Fibroblast of mammary gland (primary cell): Measurements from ENCODE around the gene GSN.

ENCODE experiments used
- DNase-seq: peaks from one replicate; pipeline ENCODE4 v3.0.0-alpha.2; 2010; ENCODE audit warnings: low read depth
- H3K4me3 ChIP-seq: 2 replicates; pipeline ENCODE4 v1.5.1; 2011; ENCODE audit warnings: low read depth, mild to moderate bottlenecking, low read length, moderate library complexity; ENCODE audit not compliant: control insufficient read depth
- TF ChIP-seq, protein P1 (sequence below): conservative IDR thresholded peaks from 2 replicates; pipeline ENCODE4 v1.5.1; 2011; ENCODE audit warnings: low read depth, low read length, inconsistent platforms; ENCODE audit not compliant: control insufficient read depth, insufficient read depth

The GSN gene

GRCh38 chr9:121372239-121373010 lies 104.5 kb downstream of the GSN start:
- peak; percentile 75 for DNase-seq
- TF ChIP-seq, protein P1, sequence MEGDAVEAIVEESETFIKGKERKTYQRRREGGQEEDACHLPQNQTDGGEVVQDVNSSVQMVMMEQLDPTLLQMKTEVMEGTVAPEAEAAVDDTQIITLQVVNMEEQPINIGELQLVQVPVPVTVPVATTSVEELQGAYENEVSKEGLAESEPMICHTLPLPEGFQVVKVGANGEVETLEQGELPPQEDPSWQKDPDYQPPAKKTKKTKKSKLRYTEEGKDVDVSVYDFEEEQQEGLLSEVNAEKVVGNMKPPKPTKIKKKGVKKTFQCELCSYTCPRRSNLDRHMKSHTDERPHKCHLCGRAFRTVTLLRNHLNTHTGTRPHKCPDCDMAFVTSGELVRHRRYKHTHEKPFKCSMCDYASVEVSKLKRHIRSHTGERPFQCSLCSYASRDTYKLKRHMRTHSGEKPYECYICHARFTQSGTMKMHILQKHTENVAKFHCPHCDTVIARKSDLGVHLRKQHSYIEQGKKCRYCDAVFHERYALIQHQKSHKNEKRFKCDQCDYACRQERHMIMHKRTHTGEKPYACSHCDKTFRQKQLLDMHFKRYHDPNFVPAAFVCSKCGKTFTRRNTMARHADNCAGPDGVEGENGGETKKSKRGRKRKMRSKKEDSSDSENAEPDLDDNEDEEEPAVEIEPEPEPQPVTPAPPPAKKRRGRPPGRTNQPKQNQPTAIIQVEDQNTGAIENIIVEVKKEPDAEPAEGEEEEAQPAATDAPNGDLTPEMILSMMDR: no peak
- H3K4me3 ChIP-seq: no peak overlapping the region

GRCh38 chr9:121373011-121373729 lies 105.2 kb downstream of the GSN start:
- TF ChIP-seq, protein P1: no peak
- H3K4me3 ChIP-seq: no peak overlapping the region
- DNase-seq: peak; percentile 80

DNA sequence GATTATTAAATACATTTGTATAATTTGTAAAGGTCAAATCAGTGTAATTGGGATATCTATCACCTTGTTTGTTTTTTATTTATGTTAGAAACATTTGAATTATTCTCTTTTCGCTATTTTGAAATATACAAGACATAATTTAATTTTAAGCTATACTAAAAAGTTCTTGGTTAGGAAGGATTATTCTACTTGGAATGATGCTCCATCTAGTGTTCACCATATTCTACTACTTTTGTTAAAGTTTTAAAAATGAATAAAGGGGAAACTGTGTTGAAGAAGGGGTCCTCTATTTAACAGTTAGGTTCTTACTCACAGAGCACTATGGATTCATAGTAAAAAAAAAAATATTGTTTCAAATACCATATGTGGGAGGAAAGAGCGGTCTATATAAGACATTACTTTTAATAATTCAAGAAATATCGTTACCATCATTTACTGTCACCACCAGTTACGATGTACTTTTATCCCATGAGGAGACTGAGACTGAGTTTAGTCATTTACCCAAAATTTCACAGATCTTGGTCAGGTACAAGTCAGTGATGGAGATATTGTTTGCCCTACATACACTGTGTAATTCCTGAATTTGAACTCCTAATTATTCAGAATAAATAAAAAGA lies 108.4 kb downstream of the GSN start:
- TF ChIP-seq, protein P1: peak; percentile 40
- DNase-seq: peak; percentile 56
- H3K4me3 ChIP-seq: no peak overlapping the region

DNA sequence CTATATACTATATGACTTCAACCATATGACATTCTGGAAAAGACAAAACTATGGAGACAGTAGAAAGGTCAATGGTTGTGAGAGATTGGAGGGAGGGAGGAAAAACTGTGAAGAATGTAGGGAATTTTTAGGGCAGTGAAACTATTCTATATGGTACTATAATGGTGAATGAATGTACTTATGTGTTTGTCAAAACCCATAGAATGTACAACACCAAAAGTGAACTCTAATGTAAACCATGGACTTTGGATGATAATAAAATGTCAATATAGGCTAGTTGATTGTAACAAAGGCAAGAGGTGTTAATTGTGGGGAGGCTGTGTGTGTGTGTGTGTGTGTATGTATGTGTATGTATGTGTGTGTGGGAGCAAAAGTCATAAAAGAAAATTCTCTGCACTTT lies 112.9 kb downstream of the GSN start:
- no peak for DNase-seq
- TF ChIP-seq, protein P1: no peak

More for the DNA sequence above, 112.9 kb downstream of the GSN start:
- H3K4me3 ChIP-seq: no peak overlapping the region
